Rectal smooth muscle tissue (tissue), 1 donor: ENCODE data around the gene ACIN1.

Source experiments
- H3K27ac ChIP-seq: one replicate; pipeline ENCODE4 v1.7.0; 2013; ENCODE audit warnings: low read depth, low read length, inconsistent platforms
- H3K27me3 ChIP-seq: one replicate; pipeline ENCODE4 v1.7.0; 2013; ENCODE audit warnings: low read length; ENCODE audit not compliant: control insufficient read depth, insufficient read depth
- H3K36me3 ChIP-seq: one replicate; pipeline ENCODE4 v1.7.0; 2013; ENCODE audit warnings: low read length; ENCODE audit not compliant: control insufficient read depth, insufficient read depth
- H3K4me1 ChIP-seq: one replicate; pipeline ENCODE4 v1.7.0; 2013; ENCODE audit warnings: low read length; ENCODE audit not compliant: control insufficient read depth, insufficient read depth
- H3K4me3 ChIP-seq: one replicate; pipeline ENCODE4 v1.7.0; 2013; ENCODE audit warnings: low read length
- H3K9ac ChIP-seq: one replicate; pipeline ENCODE4 v1.7.0; 2013; ENCODE audit warnings: low read length

Gene ACIN1

DNA sequence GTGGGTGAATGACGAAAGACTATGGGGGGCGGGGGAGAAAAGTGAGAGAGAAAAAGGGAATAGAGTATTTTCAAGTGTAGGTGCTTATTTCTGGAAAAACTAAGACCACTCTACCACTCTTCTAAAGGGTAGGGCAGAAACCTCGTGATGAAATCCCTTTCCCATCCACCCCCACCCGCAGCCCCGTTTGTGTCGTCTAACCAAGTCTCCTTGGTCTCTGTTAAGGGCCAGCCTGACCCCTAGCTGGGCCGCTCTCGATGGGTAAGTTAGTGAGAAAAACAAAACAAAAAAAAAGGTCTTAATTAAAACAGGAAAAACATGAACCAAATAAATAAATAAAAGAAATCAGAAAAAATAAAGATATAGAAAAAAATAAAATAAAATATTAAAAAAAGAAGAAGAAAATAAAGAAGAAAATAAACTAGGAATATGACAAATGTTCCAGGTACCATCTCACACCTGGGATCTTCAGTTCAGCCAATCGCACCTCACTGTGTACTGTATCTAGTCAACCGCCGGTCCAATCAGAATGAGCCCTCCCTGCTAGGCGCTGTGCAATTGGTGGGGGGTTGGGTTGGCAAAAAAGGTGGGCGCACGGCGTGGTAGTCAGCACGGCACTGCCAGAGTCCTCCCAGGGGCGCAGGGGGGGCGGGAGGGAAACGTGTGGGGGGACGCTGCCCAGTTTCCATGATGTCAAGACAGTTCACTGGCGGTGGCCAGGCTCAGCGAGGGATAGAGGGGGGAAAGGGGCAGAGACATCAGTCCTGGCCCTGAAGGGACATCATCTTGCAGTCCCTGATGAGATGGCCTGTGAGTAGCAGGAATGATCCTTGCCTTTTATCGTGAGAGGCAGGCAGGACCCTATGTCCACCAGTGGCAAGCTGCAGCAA lies 27.8 kb downstream of the ACIN1 start:
- Histone ChIP-seq H3K4me1 (peaks cover 14% of the 10 kb centered on the region), H3K27me3 (no peaks in the 10 kb centered on the region), H3K9ac (no peak overlapping the region), H3K27ac (no peak overlapping the region), H3K4me3 (no peak overlapping the region), H3K36me3 (peaks cover 53% of the 10 kb centered on the region)

DNA sequence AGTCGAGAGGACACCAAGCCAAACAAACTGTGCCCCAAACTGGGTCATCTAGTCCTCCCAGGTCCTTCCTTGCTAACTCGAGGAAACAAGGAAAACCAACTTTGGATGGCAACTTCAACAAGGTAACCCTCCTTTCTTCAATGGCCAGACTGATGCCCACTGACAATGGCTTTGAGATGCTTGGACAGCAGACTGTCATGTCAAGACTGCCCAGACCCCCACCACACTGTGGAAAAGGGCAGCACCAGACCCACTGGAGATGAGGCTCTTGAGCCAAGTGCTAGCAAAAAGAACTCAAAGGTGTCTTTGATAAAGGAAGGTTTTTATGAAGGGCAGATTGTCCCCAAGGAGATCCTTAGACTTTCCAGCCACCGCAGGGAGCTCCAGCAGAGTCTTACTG lies 28.6 kb downstream of the ACIN1 start:
- H3K27ac ChIP-seq = no peak overlapping the region
- H3K9ac ChIP-seq = no peak overlapping the region
- H3K27me3 ChIP-seq = no peaks in the 10 kb centered on the region
- H3K4me3 ChIP-seq = no peak overlapping the region
- peaks cover 11% of the 10 kb centered on the region for H3K4me1 ChIP-seq
- peaks cover 56% of the 10 kb centered on the region for H3K36me3 ChIP-seq

DNA sequence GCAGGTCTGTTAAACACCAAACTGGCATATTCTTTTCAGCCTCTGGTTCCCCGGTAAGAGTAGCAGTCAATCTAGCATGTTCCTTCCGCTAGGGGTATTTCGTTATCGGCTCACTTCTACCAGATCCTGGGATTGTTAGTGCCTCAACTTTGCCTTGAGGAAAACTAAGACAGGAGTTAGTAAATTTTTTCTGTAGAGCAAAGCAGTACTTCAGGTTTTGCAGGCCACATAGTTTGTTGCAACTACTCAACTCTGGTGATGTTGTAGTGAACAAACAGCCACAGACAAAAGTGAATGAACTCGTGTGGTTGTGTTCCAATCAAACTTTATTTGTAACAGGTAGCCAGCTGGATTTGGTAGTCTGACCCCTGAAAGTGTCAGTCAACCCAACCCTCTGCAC lies 31.3 kb downstream of the ACIN1 start:
- Histone ChIP-seq H3K27me3 (no peaks in the 10 kb centered on the region), H3K9ac (no peak overlapping the region), H3K36me3 (peaks cover 72% of the 10 kb centered on the region), H3K4me3 (no peak overlapping the region), H3K27ac (no peak overlapping the region), H3K4me1 (peaks cover 6% of the 10 kb centered on the region)

DNA sequence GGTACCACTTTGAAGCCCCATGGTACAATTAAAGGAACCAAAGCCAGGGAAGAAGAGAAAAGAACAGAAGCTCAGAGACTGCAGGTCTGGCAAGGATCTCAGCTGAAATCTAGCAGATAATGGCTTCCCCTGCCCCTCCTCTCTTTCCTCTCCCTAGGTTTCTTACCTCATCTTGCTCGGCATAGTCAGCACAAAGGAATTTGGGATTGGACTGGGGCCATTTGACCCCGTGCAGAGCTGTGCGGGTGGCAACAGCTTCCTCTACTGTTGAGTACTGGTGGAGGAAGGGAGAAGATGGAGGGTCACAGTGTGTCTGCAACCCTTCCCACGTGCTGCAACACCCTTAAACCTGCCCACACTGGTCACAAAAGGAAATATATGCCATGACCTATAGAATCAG lies 32.9 kb downstream of the ACIN1 start:
- H3K4me1 ChIP-seq = peaks cover 6% of the 10 kb centered on the region
- H3K27me3 ChIP-seq = no peaks in the 10 kb centered on the region
- peaks cover 57% of the 10 kb centered on the region for H3K36me3 ChIP-seq
- no peak overlapping the region for H3K4me3 ChIP-seq
- H3K9ac ChIP-seq = no peak overlapping the region
- no peak overlapping the region for H3K27ac ChIP-seq

DNA sequence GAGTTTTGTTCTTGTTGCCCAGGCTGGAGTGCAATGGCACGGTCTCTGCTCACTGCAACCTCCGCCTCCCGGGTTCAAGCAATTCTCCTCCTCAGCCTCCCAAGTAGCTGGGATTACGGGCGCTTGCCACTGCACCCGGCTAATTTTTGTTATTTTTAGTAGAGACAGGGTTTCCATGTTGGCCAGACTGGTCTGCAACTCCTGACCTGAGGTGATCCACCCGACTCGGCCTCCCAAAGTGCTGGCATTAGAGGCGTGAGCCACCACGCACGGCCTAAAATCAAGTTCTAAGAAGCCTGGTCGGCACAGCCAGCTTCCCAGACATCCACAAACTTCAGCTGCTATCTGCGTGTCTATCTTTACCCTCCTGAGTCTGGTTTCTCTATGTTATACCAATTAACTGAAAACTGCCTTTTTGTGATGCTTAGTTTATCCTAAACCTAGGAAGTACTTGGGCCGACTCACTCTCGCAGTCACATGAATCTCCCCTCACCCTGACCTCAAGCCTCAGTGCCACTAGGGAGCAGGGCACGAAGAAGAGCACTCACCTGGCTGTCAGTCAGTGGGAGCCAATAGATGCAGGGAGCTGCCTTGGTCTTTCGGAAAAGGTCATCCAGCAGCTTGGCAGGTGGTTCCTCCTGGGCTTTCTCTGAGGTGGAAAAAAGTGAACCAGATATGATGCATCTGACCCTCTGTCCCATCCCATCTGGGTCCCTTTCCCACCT lies 34.2 kb downstream of the ACIN1 start:
- Histone ChIP-seq H3K36me3 (peaks cover 47% of the 10 kb centered on the region), H3K4me1 (peaks cover 6% of the 10 kb centered on the region), H3K27me3 (no peaks in the 10 kb centered on the region), H3K4me3 (no peak overlapping the region), H3K27ac (no peak overlapping the region), H3K9ac (no peak overlapping the region)

DNA sequence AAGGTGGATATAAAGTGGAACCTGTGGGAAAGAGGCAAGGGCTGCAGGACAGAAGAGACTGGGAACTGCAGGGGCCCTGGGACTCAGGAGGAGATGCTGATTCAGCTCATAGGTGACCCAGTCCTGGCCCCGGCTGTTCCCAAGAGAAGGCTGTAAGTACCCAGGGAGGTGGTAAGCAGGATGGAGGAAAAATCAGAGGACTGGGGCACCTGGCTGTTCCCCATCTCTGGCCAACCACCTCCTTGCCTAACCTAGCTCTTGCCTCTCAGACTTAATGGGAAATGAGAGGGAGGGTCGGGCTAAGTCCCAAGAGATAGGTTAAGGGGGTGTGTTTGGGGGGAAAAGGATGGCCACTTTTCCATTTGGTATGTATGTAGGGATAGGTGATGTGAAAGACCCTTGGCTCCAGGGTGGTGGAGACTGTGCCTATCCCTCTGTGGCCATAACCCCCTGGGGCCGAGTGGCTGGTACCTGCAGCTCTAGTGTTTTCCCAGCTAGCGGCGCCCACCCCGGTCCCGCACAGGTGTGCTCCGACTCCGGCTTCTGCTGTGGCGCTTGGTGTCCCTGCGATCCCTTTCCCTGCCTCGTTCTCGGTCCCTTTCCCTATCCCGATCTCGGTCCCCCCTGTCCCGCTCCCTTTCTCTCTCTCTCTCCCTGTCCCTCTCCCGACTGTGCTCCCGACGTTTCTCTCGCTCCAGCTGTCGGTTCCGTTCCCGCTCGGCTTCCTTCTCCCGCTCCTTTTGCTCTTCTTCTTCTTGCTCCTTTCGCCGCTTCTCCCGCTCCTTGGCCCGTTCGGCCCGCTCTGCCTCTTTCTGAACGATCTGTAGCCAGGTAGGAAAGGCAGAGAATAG lies 36.1 kb downstream of the ACIN1 start:
- Histone ChIP-seq H3K27me3 (no peaks in the 10 kb centered on the region), H3K36me3 (peaks cover 38% of the 10 kb centered on the region), H3K4me3 (no peak overlapping the region), H3K9ac (no peak overlapping the region), H3K27ac (no peak overlapping the region), H3K4me1 (peaks cover 6% of the 10 kb centered on the region)

DNA sequence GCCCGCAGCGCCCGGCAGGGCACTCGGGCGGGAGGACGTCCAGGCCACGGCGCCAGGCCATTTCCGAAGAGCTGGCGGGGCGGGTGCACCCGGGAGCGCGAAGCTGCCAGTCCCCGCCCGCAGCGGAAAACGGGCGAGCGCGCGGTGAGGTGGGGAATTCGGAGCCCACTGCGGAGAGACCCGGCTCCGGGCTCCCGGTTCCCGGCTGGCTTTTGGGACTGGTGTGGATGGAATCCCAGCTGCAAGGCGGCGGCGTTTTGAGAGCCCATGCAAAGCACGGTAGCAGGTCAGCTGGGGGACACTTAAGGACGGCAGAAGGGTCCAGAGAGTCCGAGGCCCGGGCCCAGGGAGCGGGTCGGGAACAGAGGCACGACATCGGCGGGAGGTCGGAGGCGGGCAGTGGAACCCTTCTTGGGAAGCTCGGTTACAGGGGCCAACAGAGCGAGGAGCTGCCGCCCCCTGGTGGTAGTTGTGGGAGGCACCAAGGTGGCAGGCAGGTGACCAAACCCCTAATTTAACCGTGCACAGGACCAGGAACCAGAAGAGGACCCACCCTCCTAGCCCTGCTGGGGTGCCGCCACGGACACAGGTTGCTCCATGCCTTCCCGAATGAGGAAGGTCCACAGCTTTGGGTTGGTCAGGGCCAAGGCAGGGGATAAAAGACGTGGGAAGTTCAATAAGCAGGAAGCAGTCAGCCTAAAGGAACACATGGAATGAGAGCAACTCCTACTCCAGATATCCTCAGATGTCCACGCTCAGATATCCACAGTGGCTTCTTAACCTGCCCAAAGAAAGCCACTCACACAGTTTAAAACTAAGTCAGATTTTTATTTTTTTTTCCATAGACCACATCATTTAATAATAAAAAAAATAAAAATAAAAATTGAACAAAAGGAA lies 36.9 kb downstream of the ACIN1 start:
- Histone ChIP-seq H3K4me3 (peak overlapping the region; percentile 80), H3K9ac (no peak overlapping the region), H3K27ac (peak overlapping the region; percentile 27), H3K27me3 (no peaks in the 10 kb centered on the region), H3K36me3 (peaks cover 30% of the 10 kb centered on the region), H3K4me1 (peaks cover 6% of the 10 kb centered on the region)

DNA sequence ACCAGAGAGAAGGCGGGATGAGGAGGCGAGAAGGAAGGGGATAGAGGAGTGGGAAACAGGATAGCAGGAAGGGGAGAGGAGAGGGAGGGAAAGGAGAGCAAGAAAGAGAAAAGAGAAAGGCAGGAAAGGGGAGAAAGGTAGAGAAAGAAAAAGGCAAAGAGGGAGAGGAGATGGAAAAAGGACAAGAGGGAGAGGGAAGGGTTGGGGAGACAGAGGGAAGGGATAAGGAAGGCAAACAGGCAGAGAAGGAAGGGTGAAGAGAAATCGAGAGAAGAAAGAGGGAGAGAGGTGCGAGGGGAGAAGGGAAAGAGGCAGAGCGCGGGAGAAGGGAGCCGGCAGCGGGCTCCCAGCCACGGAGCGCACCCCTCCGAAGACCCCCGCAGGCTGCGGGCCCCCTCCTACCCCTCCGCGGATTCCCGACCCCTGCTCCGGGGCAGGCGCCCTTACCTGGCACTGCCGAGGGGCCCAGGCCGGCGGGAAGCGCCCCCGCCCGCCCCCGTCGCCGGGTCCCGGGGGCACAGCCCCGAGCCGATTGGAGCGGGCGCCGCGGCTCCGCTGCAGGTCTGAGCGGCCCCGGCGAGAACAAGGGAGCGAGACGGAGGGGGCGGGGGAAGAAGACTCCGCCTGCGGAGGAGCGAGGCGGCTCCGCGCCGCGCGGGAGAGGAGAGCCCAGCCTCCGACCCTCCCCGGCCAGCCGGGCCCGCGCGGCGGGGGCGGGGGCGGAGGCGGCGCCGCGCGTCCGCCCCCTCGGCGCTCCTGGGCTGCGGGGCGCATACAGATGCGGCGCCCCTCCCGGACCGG lies 37.8 kb downstream of the ACIN1 start, which contains the start of gene CDH24:
Gene CDH24, minus strand, starts transcription at position 565 of the 801 bp plus-strand sequence. CDS start 1,787 bp downstream, outside the sequence.
- Histone ChIP-seq H3K36me3 (peaks cover 22% of the 10 kb centered on the region), H3K4me3 (peak within 1 kb of the TSS; percentile 80), H3K27ac (peak within 1 kb of the TSS; percentile 27), H3K4me1 (peaks cover 3% of the 10 kb centered on the region), H3K27me3 (no peaks in the 10 kb centered on the region), H3K9ac (no peak within 1 kb of the TSS)

DNA sequence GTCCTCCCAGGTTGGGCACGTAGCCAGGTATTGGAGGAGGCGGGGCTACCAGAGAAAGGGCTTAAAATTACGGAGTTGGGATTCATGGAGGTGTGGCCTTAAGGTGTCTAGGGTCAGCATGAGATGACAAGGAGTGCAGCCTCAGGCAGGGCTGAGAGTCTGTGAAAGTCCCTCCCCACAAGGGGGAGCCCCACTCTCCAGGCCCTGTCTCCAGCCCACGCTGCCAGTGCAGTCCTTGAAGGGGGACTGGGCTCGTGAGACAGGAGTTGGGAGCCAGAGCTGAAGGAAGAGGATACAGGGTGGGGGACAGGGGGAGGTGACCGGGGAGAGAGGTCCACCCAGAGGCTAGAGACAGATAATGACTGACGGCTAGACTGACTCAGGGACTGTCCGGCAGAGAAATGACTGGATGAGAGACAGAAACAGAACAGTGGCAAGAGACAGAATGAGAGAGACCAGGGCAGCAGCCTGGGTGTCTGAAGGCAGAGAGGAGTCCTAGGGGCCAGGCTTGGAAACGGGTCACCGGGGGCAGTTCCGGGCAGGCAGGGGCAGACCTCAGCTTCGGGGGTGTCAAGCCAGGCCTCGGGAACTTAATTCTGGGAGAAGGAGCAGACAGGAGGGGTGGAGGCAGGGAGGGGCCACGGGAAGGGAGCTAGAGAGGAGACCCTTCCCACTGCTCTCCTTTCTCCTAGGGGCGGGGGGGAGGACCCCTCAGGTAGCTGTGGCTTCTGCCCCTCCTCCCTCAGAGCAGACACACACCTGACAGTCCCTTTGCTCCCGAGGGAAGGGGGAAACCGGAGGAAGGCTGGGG lies 38.6 kb downstream of the ACIN1 start:
- Histone ChIP-seq H3K27ac (no peak overlapping the region), H3K36me3 (peaks cover 18% of the 10 kb centered on the region), H3K4me3 (peak overlapping the region; percentile 80), H3K27me3 (no peaks in the 10 kb centered on the region), H3K4me1 (no peaks in the 10 kb centered on the region), H3K9ac (no peak overlapping the region)

DNA sequence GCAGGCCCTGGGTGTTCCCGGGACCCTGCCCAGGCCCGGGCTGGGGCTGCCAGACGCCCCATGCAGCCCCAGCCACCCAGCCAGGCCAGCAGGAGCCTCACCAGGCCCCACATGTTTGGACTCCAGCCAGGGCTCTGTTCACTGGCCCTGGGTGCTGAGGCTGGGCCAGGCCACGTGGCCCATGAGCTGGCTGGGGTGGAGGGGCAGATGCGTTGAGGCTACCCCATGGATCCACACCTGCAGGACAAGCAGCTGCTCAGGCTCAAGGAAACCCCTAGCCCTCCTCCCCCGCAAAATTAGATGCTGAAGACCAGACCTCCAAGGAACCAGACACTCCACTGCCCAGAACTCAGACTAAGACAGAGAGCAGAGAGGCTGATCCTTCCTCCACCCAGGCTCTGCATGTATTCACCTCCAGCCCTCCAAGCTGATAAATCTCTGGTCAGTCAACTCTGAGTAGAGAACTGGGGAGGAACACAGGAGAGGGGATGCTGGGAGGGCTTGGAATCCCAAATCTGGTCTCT lies 39.3 kb downstream of the ACIN1 start:
- no peaks in the 10 kb centered on the region for H3K27me3 ChIP-seq
- H3K36me3 ChIP-seq = peaks cover 13% of the 10 kb centered on the region
- H3K9ac ChIP-seq = no peak overlapping the region
- no peaks in the 10 kb centered on the region for H3K4me1 ChIP-seq
- H3K27ac ChIP-seq = no peak overlapping the region
- no peak overlapping the region for H3K4me3 ChIP-seq
